Adrenal gland (tissue), 5 donors: Measurements from ENCODE around the gene ADH1C.
"Not testable (repeated sequence)": the region's sequence is repeated elsewhere in the genome, so short reads cannot be mapped to it uniquely, and the experiment has no call there.

Experiments
- POLR2A ChIP-seq, 2 donors: fragments of 450-650 bp; IDR thresholded peaks; one replicate each; pipeline ENCODE4 v1.6.1; 2017; ENCODE audit warnings: antibody characterized with exemption in 2 of 2, mild to moderate bottlenecking in 2 of 2, moderate library complexity in 1 of 2
- TF ChIP-seq, protein P1 (sequence below), 6 experiments: fragments of 450-650 bp in 4 of 6; fragments of 200-600 bp in 2 of 6; sonication (generic) in 1 of 6; IDR thresholded peaks; 1 replicate in 5 of 6; 2 replicates in 1 of 6; pipeline versions ENCODE4 v1.5.1 to v1.8.0; 2016 to 2021; ENCODE audit warnings: antibody characterized with exemption in 6 of 6, mild to moderate bottlenecking in 2 of 6, moderate library complexity in 1 of 6
- donor health status: DM: no; HTN: no; CAD: no.

- TF ChIP-seq, protein P1, sequence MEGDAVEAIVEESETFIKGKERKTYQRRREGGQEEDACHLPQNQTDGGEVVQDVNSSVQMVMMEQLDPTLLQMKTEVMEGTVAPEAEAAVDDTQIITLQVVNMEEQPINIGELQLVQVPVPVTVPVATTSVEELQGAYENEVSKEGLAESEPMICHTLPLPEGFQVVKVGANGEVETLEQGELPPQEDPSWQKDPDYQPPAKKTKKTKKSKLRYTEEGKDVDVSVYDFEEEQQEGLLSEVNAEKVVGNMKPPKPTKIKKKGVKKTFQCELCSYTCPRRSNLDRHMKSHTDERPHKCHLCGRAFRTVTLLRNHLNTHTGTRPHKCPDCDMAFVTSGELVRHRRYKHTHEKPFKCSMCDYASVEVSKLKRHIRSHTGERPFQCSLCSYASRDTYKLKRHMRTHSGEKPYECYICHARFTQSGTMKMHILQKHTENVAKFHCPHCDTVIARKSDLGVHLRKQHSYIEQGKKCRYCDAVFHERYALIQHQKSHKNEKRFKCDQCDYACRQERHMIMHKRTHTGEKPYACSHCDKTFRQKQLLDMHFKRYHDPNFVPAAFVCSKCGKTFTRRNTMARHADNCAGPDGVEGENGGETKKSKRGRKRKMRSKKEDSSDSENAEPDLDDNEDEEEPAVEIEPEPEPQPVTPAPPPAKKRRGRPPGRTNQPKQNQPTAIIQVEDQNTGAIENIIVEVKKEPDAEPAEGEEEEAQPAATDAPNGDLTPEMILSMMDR (IDR thresholded peaks at IDR 0.05): not testable (repeated sequence)
- TF ChIP-seq POLR2A (IDR thresholded peaks at IDR 0.05): not testable (repeated sequence)
These were observed 3.6 kb upstream of the ADH1C start for GRCh38 chr4:99356149-99356548.
